ENCODE data around the gene UNK.
"Not testable (repeated sequence)": the region's sequence is repeated elsewhere in the genome, so short reads cannot be mapped to it uniquely, and the experiment has no call there.

Gene UNK

DNA sequence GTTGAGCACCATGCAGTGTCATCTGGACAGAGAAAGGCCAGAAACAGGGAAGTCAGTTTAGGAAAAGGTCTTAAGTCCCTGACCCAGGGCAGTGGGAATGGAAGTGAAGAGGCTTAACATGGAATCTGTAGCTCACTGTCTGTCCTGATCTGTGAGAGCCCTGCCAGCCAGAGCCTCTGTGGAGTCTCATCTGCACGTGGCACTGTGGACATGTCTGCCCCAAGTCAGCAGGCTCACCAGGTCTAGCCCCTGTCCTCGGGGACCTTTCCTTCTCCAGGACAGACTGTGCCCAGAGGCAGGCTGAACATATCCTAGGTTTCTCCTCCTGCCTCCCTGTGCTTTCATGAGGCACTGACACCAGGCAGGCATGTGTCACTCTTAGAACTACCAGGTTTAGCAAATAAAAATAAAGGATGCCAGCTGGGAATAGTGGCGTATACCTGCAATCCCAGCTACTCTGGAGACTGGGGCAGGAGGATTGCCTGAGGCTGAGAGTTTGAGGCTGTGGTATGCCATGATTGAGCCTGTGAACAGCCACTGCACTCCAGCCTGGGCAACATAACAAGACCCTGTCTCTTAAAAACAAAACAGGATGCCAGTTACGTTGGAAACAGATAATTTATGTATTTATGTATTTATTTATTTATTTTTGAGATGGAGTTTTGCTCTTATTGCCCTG lies 22.4 kb downstream of the UNK start:
- DNase-seq: no peak

DNA sequence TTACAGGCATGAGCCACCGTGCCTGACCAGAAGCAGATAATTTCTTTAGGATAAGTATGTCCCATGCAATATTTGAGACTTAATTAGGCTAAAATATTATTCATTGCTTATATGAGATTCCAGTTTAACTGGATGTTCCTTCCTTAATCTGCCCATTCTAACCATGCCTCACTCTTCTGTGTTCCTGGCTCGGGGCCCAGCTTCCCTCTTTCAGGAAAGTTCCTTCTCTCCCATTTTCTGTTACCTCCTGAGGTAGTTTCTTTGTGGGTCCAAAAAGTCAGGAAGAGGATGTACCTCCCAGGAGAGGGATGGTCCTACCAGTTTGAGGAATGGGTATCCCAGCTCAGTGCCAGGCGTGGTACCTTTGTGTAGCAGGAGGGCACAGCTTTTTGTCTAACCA lies 23.3 kb downstream of the UNK start:
- no peak for DNase-seq

DNA sequence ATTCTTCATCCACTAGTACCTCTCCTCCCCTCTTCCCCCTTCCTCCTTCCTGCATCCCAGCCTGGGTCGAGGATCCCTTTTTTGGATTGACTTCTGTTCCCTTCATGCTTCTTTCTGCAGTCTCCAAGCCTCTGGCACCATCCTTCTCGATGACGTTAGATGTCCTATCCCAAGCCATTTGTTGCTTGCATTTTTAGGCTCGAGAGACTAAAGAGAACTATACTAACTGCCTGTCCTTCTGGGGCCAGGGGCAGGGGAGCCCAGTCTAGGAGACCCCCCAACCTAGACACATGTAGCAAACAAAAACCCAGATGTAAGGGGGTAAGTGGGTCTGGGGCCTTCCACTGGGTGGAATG lies 23.9 kb downstream of the UNK start:
- DNase-seq: no peak

DNA sequence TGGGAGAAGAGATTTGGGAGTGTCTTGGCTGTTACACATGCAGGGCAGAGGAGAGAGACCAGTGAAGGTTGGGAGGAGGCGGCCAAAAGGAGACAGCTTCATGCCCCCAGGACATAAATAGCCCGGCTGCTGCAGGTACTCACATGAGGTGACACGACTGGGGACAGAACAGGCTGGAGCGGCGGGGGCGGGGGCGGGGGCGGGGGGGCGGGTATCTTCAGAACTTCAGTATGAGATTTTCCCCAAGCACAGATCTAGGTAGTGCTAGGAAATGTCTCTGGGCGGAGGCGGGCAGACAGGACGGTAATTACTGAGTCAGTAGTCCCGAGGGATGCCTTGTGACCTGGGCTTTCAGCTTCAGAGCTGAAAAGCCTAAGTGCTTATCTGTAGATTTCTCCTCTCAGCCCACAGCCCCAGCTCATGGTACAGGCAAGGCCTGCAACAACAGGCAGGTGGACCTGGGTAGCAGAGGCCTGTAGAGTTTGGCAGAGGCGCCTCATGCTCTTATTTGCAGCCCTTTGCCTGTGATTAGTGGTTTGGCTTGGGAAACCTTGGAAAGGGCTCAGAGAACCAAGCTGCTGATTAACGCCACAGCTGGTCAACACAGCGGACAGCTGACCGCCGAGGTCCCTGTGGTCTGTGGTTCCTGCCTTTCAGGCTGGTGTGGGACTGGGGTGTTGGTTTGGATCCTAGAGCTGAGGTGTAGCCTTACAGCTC lies 24.5 kb downstream of the UNK start:
- no peak for DNase-seq

DNA sequence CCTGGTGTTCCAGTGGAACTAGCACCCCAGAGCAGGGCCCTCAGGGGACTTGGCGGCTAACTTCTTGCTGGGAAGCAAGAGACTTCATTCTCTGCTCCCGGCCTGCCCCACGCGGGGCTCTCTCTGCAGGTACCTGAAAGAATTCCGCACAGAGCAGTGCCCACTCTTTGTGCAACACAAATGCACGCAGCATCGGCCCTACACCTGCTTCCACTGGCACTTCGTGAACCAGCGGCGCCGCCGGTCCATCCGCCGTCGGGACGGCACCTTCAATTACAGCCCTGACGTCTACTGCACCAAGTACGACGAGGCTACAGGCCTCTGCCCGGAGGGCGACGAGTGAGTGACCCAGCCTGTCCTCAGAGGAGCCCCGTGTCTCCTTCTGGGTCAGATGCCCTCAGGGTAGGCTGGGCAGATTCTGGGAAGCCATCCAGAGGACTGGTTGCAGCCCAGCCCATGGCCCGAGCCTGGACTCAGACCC lies 25.1 kb downstream of the UNK start:
- DNase-seq: no peak

DNA sequence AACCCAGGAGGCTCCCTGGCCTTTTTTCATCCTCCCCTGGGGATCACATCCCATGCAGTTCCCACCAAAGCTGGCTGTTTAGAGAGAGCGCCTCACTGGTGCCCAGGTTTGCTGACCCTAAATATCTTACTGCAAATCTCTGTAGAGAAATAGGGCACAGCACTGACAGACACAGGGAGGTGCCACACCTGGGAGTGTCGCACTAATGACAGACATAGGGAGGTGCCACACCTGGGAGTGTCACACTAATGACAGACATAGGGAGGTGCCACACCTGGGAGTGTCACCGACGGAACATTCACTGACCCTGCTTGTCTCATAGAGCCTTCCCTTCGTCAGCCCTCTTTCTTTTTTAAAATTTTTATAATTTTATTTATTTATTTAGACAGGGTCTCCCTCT lies 25.6 kb downstream of the UNK start:
- no peak for DNase-seq

DNA sequence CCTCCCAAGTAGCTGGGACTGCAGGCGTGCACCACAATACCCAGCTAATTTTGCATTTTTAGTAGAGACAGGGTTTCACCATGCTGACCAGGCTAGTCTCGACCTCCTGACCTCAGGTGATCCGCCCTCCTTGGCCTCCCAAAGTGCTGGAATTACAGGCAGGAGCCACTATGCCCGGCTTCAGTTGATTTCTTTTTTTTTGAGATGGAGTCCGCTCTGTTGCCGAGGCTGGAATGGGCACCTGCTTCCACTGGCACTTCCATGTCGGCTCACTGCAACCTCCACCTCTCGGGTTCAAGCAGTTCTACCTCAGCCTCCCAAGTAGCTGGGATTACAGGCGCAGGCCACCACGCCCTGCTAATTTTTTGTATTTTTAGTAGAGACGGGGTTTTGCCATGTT lies 26.1 kb downstream of the UNK start:
- not testable (repeated sequence) for DNase-seq

DNA sequence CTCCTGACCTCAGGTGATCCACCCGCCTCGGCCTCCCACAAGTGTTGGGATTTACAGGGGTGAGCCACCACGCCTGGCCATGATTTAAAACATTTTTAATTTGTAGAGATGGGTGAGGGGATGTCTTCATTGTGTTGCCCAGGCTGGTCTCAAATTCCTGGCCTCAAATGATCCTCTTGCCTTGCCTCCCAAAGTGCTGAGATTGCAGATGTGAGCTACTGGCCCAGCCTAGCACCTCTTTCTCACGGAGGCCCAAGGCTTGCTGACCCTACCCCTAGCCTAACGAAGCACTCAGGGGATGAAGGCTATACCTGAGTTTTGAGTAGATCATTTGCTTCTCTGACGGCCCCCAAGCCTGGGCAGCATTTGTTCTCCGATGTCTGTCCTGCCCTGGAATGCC lies 26.6 kb downstream of the UNK start:
- no peak for DNase-seq

DNA sequence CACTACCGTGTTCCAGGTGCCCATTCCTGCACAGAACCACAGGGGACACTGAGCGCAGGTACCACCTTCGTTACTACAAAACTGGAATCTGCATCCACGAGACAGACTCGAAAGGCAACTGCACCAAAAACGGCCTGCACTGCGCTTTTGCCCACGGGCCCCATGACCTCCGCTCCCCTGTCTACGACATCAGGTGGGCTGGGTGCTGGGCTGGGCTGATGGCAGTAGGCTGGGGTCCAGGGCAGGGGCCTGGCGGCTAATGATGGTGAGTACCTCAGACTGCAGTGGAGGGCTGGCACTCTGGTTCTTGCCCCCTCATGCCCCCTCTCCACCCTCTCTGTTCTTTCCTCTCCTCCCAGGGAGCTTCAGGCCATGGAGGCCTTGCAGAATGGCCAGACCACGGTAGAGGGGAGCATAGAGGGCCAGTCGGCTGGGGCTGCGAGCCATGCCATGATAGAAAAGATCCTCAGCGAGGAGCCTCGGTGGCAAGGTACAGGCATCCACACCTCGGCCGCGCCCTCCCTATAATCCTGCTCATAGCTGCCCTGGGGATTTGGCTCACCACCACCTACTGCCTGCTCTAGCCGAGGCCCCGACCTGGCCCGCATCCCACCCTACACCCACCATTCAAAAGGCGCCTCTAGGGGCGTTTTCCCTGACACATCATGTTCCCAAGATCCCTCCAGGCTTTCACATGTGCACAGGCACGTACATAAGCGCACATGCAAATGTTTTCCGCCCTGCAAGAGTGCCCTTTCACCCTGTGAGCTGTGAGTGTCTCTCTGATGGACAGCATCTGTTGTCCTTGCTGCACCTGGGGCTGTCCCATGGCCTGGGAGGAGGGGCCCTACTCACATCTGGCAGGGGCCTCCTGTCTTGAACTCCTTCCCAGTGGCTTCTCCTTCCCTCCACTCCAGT lies 27.7 kb downstream of the UNK start:
- DNase-seq: no peak

DNA sequence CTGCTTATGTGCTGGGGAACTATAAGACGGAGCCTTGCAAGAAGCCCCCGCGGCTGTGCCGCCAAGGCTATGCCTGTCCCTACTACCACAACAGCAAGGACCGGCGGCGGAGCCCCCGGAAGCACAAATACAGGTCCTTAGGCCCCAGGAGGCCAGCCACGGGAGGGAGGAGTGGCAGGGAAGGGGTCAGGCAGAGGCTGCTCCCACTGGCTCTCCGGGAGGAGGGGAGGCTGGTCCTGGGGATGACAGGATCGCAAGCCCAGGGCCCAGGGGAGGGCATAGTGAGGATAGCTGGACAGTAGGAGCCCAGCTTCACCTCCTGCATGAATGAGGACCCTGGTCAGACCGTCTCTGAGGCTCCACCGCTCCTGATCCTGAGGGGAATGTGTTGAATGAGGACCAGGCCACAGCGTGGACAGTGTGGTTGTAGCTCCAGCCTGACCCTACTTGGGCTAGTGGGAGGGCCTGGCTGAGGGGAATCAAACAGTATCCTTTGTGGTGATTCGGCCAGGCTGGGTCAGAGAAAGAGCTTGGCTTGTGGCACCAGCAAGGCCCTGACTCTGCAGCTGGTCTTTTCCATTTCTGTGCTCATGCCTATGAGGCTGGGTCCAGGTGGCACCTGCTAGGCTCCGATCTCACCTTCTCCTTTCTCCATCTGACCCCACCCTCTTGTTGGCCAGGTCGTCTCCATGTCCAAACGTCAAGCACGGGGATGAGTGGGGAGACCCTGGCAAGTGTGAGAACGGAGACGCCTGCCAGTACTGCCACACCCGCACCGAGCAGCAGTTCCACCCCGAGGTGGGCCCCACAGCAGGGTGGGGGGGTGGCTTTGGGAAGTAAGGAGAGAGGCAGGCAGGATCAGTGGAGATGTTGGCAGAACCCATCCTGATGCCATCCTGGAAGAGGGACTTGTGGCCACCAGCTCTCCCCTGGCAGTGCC lies 28.7 kb downstream of the UNK start:
- no peak for DNase-seq

DNA sequence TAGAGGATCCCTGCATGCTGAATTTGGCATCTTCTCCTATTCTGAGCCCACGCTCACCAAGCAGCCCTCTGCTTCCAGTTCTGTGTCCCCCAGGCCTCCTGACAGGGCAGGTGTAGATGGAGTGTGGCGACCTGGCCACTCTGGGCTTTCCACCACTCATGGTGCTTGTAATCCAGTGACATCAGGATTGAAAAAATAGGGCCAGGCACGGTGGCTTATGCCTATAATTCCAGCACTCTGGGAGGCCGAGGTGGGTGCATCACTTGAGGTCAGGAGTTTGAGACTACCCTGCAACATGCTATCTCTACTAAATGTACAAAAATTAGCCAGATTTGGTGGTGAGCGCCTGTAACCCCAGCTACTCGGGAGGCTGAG lies 29.4 kb downstream of the UNK start:
- no peak for DNase-seq

DNA sequence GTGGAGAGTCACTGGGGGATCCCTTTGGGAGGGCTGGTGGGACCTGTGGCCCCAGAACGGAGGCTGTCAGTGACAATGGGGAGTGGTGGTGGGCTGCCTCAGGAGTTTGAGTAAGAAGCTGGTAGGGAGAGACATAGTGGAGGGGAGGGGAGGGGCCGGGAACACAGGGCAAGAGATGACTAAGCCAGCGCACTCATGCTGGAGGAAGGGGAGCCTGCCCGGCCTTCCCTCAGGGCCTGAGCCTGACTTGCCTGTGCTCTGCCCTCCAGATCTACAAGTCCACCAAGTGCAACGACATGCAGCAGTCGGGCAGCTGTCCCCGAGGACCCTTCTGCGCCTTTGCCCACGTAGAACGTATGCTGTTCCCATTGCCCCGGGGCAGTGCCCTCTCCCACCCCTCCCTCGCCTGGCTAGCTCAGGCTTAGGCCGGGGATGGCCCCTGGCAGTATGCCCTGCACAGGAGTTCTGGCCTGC lies 30.3 kb downstream of the UNK start:
- DNase-seq: no peak

DNA sequence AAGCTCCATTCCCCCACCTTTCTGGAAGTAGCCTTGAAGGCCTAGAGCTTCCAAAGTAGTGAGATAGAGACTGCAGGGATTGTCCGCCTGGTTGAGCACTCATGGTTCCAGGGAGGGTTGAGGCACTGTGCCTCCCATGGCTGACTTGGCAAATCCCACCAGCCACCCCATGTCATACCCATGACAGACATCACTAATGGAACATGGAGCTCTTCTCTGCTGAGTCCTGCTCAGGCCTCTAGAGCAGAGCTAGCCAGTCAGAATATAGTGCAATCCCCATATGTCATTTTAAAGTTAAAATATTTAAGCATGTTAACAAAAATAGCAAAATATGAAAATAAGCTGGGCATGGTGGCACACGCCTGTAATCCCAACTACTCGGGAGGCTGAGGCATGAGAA lies 30.8 kb downstream of the UNK start:
- no peak for DNase-seq

DNA sequence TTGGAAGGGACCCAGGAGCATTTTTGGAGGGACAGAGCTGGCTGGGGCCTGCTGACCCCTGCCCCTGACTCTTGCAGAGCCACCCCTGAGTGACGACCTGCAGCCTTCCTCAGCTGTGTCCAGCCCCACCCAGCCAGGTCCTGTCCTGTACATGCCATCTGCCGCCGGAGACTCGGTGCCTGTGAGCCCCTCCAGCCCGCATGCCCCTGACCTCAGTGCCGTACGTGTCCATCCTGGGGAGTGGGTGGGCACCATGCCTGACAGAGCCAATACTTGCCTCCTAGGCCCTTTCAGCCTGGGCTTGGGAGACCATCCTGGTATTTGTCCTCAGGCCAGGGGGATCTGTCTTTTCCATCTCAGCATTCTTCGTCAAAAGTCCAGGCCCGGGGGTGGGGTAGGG lies 32.1 kb downstream of the UNK start:
- no peak for DNase-seq

DNA sequence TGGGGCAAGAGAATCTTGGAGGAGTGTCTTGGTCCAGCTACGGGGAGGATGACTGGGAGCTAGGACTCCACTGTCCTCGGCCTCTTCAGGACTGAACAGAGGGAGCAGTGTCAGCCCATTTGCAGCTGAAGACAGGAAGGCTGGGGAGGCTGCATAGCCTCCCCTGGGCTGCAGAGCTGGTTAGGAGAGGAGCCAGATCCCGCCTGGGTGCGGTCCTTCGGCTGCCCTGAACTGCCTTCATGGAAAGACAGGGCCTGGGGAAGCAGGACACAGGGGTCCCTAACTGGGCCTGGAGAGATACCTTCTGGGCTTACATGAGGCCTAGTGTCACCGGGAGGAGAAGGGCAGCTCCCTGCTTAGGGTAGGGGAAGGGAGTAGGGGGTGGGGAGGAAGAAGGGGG lies 33.0 kb downstream of the UNK start:
- no peak for DNase-seq

DNA sequence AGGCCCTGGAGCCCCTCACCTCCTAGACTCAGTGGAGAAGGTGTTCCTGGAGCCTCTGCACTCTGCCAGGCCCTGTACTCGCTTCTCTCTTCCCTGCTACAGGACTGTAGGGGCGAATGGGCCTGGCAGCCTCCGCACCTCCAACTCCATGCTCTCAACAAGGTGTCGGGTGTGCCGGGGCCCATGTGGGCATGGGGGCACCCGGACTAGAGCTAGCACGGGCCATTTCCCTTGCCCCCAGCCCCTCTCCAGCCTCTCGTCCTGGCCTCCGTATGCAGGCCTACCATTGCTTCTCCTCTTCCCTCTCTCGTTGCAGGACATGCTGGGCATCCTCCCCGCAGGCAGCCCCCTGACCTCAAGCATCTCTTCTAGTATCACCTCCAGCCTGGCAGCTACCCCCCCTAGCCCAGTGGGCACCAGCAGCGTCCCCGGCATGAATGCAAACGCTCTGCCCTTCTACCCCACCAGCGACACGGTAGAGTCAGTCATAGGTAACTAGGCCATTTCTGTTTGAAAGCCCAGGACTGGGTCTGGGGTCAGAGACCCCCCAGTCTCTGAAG lies 33.8 kb downstream of the UNK start:
- no peak for DNase-seq

DNA sequence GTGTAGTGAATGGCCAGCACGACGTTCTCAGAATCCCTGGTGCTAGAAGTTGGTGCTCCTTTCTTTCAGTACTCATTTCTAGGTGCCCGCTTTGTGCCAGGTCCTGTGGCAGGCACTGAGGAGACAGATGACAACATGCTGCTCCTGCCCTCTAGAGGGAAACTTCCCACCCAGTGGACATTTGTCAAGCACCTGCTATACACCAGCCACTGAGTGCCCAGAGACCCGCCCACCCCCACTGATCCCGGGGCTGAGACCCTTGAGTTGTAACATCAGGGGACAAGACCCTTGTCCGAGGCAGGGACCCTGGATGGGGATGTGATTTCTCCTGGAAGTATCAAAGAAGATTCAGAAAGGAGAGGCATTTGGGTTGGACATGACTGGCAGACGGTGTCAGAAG lies 34.5 kb downstream of the UNK start:
- no peak for DNase-seq

DNA sequence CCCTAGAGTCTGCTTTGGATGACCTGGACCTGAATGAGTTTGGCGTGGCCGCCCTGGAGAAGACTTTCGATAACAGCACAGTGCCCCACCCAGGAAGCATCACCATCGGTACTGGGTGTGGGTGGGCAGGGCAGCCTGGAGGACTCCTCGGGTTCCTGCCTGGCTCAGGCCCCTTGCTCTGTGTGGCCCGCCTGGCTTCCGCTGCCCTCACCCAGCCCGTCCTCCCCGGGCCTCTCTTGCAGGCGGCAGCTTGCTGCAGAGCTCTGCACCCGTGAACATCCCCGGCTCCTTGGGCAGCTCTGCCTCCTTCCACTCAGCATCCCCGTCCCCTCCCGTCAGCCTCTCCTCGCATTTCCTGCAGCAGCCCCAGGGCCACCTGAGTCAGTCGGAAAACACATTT lies 35.1 kb downstream of the UNK start:
- no peak for DNase-seq

DNA sequence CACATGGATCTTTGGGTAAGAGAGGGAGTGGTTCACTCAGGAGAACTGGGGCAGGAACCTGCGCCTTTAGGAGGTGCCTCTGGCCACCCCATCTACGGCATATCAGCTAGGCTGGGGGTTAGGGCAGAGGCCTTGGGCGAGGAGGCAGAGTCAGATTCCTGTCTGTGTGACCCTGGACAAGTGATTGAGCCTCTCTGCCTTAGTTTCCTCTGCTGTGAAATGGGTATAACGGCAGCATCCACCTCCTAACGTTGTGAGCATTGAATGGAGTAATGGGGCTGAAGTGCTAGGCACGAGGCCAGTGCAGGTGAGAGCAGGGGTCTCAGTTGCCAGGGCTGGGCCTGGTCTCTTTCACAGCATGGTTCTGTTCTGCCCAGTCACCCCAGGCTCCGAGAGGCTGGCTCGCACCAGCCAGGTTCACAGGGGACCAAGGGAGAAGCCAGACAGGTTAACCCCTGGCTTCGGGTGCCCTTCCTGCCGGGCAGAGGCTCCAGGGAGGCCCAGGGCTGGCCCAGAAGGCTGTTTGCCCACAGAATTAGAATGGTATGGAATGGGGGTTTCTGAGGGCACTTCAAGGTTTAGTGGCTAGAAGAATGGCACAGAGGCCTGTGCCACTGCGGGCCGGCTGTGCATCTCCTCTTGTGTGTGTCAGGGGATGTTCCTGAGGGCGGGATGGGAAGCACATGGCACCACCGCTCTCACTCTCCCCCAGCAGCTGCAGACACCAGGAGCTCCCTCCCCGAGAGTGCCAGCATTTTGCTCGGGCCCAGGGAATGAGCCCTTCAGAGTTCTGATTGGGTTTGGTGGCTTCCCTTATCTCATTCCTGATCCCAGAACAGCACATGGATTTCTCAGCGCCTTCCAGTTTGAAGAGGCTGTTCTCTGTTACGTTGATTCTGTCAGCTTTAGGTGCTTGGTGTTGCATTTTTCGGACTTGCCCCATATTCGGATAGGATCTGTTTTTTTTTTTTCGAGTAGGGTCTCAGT lies 35.8 kb downstream of the UNK start:
- no peak for DNase-seq

DNA sequence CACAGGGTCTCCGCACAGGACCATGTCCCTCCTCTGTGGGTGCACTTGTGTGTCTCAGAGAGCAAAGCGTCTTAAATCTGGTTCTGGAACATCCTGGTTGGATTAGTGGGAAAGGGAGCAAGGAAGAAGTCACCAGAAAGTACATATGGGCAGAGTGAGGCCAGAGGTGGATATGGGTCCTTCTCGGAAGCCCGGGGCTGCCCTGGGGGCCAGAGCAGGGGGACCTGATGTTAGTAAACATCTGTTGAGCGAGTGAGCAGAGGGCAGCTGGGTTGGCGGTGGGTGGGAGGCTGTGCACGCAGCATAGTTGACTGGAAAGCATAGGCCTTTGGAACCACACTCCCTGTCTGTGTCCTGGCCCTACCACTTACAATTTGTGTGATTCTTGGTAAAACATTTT lies 36.9 kb downstream of the UNK start:
- DNase-seq: no peak
